GM12864 (cell line): ENCODE data around the gene INPP4B.

Experiments used
- DNase-seq: peaks from one replicate; pipeline ENCODE4 v3.0.0-alpha.2; 2011; ENCODE audit warnings: low read depth
- H3K4me3 ChIP-seq: 2 replicates; pipeline ENCODE4 v1.5.1; 2011; ENCODE audit warnings: mild to moderate bottlenecking, low read depth, low read length, control low read depth
- TF ChIP-seq, protein P1 (sequence below): IDR thresholded peaks from 2 replicates; pipeline ENCODE4 v1.5.1; 2011; ENCODE audit warnings: low read depth, mild to moderate bottlenecking, moderate library complexity, low read length, control low read depth, inconsistent platforms; ENCODE audit errors: missing control alignments

INPP4B gene

DNA sequence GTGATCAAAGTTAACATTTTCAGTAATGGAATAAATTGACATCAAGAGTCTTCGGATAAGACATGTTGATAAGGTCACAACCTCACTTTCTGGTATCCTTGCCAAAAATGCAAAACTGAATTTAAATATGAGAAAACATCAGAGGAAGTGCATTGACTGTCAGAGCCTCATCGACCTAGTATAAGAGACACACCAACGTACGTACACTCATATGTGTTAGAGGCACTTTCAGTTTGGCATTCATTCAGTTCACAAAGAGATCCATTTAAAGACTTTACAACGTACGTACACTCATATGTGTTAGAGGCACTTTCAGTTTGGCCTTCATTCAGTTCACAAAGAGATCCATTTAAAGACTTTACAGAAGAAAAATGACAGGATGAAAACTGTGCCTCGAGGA lies 280.3 kb downstream of the INPP4B start:
- DNase-seq, result no peak
- TF ChIP-seq, protein P1, sequence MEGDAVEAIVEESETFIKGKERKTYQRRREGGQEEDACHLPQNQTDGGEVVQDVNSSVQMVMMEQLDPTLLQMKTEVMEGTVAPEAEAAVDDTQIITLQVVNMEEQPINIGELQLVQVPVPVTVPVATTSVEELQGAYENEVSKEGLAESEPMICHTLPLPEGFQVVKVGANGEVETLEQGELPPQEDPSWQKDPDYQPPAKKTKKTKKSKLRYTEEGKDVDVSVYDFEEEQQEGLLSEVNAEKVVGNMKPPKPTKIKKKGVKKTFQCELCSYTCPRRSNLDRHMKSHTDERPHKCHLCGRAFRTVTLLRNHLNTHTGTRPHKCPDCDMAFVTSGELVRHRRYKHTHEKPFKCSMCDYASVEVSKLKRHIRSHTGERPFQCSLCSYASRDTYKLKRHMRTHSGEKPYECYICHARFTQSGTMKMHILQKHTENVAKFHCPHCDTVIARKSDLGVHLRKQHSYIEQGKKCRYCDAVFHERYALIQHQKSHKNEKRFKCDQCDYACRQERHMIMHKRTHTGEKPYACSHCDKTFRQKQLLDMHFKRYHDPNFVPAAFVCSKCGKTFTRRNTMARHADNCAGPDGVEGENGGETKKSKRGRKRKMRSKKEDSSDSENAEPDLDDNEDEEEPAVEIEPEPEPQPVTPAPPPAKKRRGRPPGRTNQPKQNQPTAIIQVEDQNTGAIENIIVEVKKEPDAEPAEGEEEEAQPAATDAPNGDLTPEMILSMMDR, result no peak

DNA sequence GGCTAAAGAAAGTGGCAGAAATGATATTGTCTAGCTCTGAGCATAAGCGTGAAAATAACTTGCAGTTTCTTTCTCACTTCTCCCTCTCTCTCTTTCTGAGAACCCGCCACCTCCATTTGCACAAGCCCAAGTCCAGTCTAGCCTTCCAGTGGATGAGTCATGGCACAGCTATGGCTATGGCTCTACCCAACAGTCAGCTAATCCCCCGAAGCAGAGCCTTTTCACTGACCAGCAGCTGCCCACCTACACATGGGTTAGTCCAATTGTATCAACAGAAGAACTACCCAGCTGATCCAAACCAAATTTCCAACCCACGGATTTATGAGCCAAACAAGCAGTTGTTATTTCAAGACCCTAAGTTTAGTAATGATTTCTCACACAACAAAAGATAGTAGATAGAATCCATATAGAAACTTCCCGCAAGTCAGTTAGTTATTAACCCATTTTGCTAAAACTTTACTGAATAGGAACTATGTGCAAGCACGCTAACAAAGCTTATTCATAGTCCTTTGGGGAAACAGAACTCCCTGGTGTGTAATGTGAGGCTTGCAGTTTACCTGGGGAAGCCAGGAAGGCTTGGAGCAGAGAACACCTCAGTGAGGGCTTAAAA lies 282.3 kb downstream of the INPP4B start:
- DNase-seq, result no peak
- TF ChIP-seq, protein P1, result no peak
- H3K4me3 ChIP-seq, result no peak overlapping the region

More for the DNA sequence above, 280.3 kb downstream of the INPP4B start:
- H3K4me3 ChIP-seq, result no peak overlapping the region

DNA sequence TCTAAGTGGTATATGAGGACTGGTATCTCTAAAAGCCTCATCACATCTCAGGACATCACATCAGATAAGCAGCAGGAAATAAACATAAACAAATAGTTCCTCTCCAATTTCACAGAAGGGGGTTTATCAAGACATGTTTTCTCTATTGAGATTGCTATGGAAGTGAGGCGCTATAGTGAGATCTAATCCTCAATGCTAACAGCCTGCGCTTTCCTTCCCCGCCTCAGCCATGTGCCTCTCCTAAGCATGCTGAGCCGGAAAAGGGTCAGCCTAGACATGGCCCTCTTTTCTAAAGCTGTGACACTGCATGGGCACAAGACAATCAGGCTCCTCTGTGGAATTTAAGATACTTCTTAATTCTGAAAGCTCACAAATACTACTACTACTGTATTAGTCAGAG lies 286.1 kb downstream of the INPP4B start:
- TF ChIP-seq, protein P1, result no peak
- no peak overlapping the region for H3K4me3 ChIP-seq
- no peak for DNase-seq

DNA sequence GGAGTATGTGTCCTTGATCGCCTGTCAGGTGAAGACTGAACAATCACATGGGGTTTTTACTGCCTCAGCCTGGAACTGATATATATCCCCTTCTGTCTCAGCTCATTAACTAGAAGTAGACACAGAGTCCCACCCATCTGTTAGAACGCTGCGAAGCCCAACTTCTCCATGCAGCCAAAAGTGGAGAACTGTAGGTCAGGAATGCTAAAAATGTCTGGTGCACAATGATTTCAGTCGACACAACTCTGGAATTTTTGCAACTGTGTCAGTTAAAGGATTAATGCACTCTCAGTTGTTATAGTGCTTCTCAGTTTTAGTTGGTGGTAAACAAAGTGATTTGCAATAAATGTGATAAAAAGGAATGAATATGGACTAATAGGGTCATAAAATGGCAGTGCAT lies 287.2 kb downstream of the INPP4B start:
- TF ChIP-seq, protein P1, result no peak
- H3K4me3 ChIP-seq, result no peak overlapping the region
- DNase-seq, result no peak

DNA sequence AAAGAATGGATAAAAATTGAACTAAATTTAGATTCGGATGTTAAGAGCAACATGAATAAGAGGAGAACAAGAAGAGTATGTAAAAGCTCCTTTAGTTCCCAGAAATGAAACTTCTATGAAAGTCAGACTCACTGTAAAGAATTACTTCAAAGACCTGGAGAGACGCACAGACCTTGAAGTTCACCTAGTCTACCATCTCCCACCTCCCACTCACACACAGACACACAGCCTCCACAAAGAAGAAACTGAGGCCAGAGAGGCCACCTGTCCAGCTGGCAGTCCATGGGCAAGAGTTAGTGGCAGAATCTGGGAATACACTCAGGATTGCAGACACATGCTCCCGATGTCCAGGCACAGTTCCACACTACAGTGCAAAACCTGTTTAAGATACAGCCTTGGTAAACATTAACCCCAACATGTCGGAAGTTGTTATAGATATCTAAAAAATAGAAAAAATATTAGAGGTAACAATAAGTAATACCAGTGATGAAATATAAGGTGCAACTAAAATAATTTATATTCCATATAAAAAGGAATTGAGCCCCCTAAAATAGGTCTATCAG lies 288.8 kb downstream of the INPP4B start:
- H3K4me3 ChIP-seq, result no peak overlapping the region
- TF ChIP-seq, protein P1, result no peak
- DNase-seq, result no peak

DNA sequence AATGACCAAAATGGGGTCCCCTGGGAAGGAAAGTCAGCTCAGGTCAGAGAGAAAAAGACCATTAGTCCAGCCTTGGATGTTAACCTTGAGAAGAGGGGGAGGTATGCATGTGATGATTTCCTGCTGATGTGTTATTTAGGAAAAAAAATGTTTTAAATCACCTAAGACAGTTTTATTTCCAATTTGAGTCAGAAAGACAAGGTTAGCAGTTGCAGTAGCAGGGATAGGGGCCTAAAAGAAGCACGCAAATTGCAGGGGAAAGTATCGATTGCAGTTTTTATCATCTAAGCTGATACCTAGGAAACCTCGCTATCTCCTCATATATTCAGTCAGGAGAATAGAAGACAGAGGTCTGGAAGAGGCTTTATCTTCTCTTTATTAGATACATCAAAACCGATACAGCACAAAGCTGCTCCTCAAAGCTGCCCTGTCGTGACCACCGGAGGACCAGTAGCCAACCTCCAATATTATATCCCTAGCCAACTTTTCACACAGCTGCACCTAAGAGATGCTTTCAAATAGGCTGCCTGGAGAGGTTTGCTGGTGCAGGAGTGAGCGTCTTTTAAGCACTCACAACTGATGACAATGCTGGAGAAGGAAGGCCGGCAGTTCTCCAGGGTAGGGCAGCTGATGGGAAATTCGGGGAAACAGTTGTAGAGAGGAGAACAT lies 289.4 kb downstream of the INPP4B start:
- DNase-seq, result no peak

More for the DNA sequence above, 289.4 kb downstream of the INPP4B start:
- TF ChIP-seq, protein P1, result no peak
- H3K4me3 ChIP-seq, result no peak overlapping the region
